Measurements from ENCODE around the gene PDZD4. TPM values are rescaled to one million over a fixed set of nuclear protein-coding genes. Genes with fewer than 3 reads are reported as not detected.

PDZD4 gene
- total RNA-seq, 5 donors from 2014 or later (not counting 1 experiment from before 2014, with no cell fraction given), result 3.7 to 51.3 (median 9.0) TPM

DNA sequence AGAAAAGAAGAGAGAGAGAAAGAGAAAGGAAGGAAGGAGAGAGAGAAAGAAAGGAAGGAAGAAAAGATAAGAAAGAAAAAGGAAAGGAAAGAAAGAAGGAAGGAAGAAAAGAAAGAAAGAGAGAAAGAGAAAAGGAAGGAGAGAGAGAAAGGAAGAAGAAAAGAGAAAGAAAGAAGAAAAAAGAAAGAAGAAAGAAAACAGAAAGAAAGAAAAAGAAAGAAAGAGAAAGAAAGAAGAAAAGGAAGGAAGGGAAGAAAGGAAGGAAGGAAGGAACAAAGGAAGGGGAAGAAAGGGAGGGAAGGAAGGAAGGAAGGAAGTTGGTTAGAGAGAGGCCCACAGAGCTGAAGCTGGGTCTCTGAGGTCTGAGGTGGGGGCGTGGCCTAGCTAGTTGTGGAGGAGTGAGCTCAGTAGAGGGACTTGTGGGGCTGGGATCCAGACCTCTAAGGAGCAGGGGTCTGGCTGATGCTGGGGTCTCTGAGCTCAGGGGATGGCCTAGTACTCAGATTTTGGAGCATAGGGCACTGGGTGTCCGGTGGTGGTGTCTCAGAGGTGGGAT, 27.1 kb upstream of the PDZD4 start:
- WGBS (ENCODE audit: insufficient coverage), result 69% methylated on average over 2 of the region's 2 CpGs
- CTCF ChIA-PET, result no interaction called here
- no peak overlapping the region for H3K4me3 Mint-ChIP-seq

DNA sequence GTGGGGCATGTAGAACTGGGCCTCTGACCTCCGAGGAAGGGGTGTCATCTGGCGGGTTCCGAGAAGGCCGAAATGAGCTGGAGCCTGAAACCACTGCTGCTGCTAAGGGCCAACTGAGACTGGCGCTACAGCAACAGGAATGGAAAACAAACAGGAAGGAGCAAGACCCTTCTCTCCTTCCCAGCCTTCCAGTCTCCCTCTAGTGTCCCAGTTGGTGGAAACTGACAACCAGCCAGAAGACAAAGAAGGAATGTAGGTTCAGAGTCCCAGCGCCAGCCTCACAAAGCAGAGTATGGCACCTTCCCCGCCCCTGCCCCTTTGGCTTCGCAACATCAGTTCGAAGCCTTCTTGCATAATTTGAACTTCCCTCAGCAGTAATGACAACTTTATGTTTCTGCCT, 24.4 kb upstream of the PDZD4 start:
- ChIA-PET POLR2A (no interaction called here), CTCF (no interaction called here)
- Mint-ChIP-seq H3K4me3 (no peak overlapping the region), H3K36me3 (no peaks in the 10 kb centered on the region), H3K9me3 (no peaks in the 10 kb centered on the region), H3K27ac (no peak overlapping the region), H3K27me3 (peaks cover 5 to 38% of the 10 kb centered on the region in 2 donors), H3K4me1 (peaks cover 9 to 13% (median 13%) of the 10 kb centered on the region in 3 donors)
- Histone ChIP-seq H3K9me3 (no peaks in the 10 kb centered on the region), H3K4me1 (ENCODE audit: control insufficient read depth in 1 of 2, extremely low read depth in 1 of 2, insufficient read depth in 2 of 2, low read length in 2 of 2) (peaks cover 7 to 13% of the 10 kb centered on the region in 2 experiments), H3K27ac (ENCODE audit: low read length) (no peak overlapping the region), H3K4me3 (ENCODE audit: control insufficient read depth in 1 of 2, extremely low read depth in 1 of 2, low read length in 1 of 2) (no peak overlapping the region), H3K27me3 (replicated peaks in 1 of 2; ENCODE audit: control insufficient read depth in 2 of 2, extremely low read depth in 1 of 2, insufficient read depth in 2 of 2, low read length in 1 of 2) (peaks cover 0 to 5% of the 10 kb centered on the region in 2 experiments), H3K36me3 (ENCODE audit: control insufficient read depth in 2 of 2, extremely low read depth in 1 of 2, insufficient read depth in 1 of 2, low read length in 1 of 2) (no peaks in the 10 kb centered on the region)
- no CpG with 5 or more reads among the region's 9 CpGs for WGBS (ENCODE audit: insufficient coverage)
- DNase-seq (no peak), ATAC-seq (replicated peaks in 1 of 4) (no peak)

More for the DNA sequence above, 27.1 kb upstream of the PDZD4 start:
- Histone ChIP-seq H3K4me1 (ENCODE audit: control insufficient read depth in 1 of 2, extremely low read depth in 1 of 2, insufficient read depth in 2 of 2, low read length in 2 of 2) (peaks cover 7 to 13% of the 10 kb centered on the region in 2 experiments), H3K9me3 (no peaks in the 10 kb centered on the region), H3K27me3 (replicated peaks in 1 of 2; ENCODE audit: control insufficient read depth in 2 of 2, extremely low read depth in 1 of 2, insufficient read depth in 2 of 2, low read length in 1 of 2) (peaks cover 0 to 5% of the 10 kb centered on the region in 2 experiments), H3K4me3 (ENCODE audit: control insufficient read depth in 1 of 2, extremely low read depth in 1 of 2, low read length in 1 of 2) (no peak overlapping the region), H3K36me3 (ENCODE audit: control insufficient read depth in 2 of 2, extremely low read depth in 1 of 2, insufficient read depth in 1 of 2, low read length in 1 of 2) (no peaks in the 10 kb centered on the region), H3K27ac (ENCODE audit: low read length) (no peak overlapping the region)
- Mint-ChIP-seq H3K27ac (no peak overlapping the region), H3K9me3 (no peaks in the 10 kb centered on the region), H3K4me1 (peaks cover 9 to 13% (median 13%) of the 10 kb centered on the region in 3 donors), H3K36me3 (no peaks in the 10 kb centered on the region), H3K27me3 (peaks cover 2 to 31% of the 10 kb centered on the region in 2 donors)
- ATAC-seq (replicated peaks in 1 of 4) (no peak), DNase-seq (peak in 1 of 35 experiments; percentile 9)
- POLR2A ChIA-PET, result no interaction called here

DNA sequence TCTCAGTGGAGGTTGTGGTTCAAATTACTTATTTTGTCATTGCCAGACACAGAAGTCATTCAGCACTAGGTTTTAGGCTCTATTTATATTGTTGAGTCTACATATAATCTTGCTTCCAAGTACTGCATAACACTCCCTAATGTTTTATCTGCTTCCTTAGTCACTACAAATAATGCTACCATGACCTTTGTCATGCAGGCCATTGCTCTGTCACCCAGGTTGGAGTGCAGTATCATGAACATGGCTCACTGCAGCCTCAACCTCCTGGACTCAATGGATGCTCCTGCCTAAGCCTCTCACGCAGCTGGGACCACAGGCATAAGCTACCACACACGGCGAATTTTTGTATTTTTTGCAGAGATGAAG, 23.5 kb upstream of the PDZD4 start:
- no peak overlapping the region for H3K4me3 Mint-ChIP-seq
- POLR2A ChIA-PET, result no interaction called here
- no peak overlapping the region for H3K27ac Mint-ChIP-seq
- ATAC-seq (replicated peaks in 1 of 4) (no peak), DNase-seq (no peak)
- Histone ChIP-seq H3K27ac (ENCODE audit: low read length) (no peak overlapping the region), H3K36me3 (ENCODE audit: control insufficient read depth in 2 of 2, extremely low read depth in 1 of 2, insufficient read depth in 1 of 2, low read length in 1 of 2) (no peaks in the 10 kb centered on the region), H3K27me3 (replicated peaks in 1 of 2; ENCODE audit: control insufficient read depth in 2 of 2, extremely low read depth in 1 of 2, insufficient read depth in 2 of 2, low read length in 1 of 2) (peaks cover 0 to 5% of the 10 kb centered on the region in 2 experiments), H3K9me3 (no peaks in the 10 kb centered on the region), H3K4me3 (ENCODE audit: control insufficient read depth in 1 of 2, extremely low read depth in 1 of 2, low read length in 1 of 2) (no peak overlapping the region), H3K4me1 (ENCODE audit: control insufficient read depth in 1 of 2, extremely low read depth in 1 of 2, insufficient read depth in 2 of 2, low read length in 2 of 2) (peaks cover 7 to 13% of the 10 kb centered on the region in 2 experiments)
- CTCF ChIA-PET, result interaction anchor here in 1 of 2 donors (0.6 kb wide), 1 partner anchor 18 kb away, joined by 4 read pairs; no protein-coding TSS in a partner anchor
- WGBS (ENCODE audit: insufficient coverage), result 75% methylated on average over 2 of the region's 3 CpGs
- H3K27me3 Mint-ChIP-seq, result peaks cover 5 to 32% of the 10 kb centered on the region in 2 donors
- no peaks in the 10 kb centered on the region for H3K9me3 Mint-ChIP-seq
- H3K36me3 Mint-ChIP-seq, result no peaks in the 10 kb centered on the region
- peaks cover 9 to 13% (median 13%) of the 10 kb centered on the region in 3 donors for H3K4me1 Mint-ChIP-seq

DNA sequence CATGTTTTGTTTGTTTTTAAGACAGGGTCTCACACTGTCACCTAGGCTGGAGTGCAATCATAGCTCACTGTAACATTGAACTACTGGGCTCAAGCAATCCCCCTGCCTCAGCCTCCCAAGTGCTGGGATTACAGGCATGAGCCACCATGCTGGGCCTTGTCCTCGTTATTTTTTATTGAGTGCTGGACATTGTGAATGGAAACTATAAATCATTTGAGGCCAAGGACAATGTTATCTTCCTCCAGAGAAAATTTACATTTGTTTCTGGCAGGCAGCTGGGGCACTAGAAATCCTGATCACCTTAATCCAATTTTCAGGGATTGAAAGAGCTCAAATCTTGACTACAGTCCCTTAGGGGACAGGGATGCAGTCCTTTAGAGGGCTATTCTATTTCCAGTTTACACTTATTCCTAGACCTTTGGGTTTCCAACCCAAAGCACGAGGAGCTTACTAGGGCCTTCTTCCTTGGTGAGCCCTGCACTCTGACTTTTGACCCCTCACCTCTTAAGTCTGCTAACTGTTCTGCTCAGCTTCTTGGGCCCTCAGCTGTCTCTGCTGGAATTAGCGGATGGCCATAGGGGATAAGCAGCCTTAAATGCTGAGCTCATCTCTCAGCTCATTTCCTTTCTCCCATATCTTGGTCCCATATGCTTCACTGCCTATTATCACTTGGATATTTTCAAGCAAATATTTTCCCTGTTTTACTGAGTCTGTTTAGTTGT, 23.0 kb upstream of the PDZD4 start:
- ATAC-seq (replicated peaks in 1 of 4) (no peak), DNase-seq (no peak)
- Mint-ChIP-seq H3K4me3 (no peak overlapping the region), H3K27me3 (peaks cover 5 to 32% of the 10 kb centered on the region in 2 donors), H3K9me3 (no peaks in the 10 kb centered on the region), H3K27ac (no peak overlapping the region), H3K4me1 (peaks cover 9 to 13% (median 13%) of the 10 kb centered on the region in 3 donors), H3K36me3 (no peaks in the 10 kb centered on the region)
- WGBS (ENCODE audit: insufficient coverage), result no CpG with 5 or more reads among the region's 3 CpGs
- Histone ChIP-seq H3K4me3 (ENCODE audit: control insufficient read depth in 1 of 2, extremely low read depth in 1 of 2, low read length in 1 of 2) (no peak overlapping the region), H3K27me3 (replicated peaks in 1 of 2; ENCODE audit: control insufficient read depth in 2 of 2, extremely low read depth in 1 of 2, insufficient read depth in 2 of 2, low read length in 1 of 2) (peaks cover 0 to 5% of the 10 kb centered on the region in 2 experiments), H3K36me3 (ENCODE audit: control insufficient read depth in 2 of 2, extremely low read depth in 1 of 2, insufficient read depth in 1 of 2, low read length in 1 of 2) (no peaks in the 10 kb centered on the region), H3K27ac (ENCODE audit: low read length) (no peak overlapping the region), H3K9me3 (no peaks in the 10 kb centered on the region), H3K4me1 (ENCODE audit: control insufficient read depth in 1 of 2, extremely low read depth in 1 of 2, insufficient read depth in 2 of 2, low read length in 2 of 2) (peaks cover 7 to 13% of the 10 kb centered on the region in 2 experiments)
- ChIA-PET CTCF (interaction anchor here (0.6 kb wide), 2 partner anchors 11 to 18 kb away, joined by 4 to 8 read pairs; no protein-coding TSS in a partner anchor), POLR2A (interaction anchor here in 1 of 2 donors (0.5 kb wide), 1 partner anchor 122 kb away, joined by 3 read pairs; no protein-coding TSS in a partner anchor)

DNA sequence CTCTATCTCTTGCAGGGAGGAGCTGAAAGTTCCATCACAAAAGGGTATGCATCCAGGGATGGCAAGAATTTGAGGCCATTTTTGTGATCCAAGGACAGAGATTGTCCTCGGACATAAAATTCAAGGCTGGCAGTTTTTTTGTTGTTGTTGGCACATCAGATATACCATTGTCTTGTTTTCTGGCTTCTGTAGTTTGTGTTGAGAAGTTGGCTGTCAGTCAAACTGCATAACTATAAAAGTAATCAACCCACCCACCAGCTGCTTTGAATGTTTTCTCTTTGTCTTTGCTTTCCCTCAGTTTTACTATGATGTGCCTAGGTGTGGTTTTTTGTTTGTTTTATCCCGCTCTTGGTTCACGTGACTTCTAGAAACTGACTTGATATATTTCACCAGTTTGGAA, 21.6 kb upstream of the PDZD4 start:
- H3K36me3 ChIP-seq (ENCODE audit: control insufficient read depth in 2 of 2, extremely low read depth in 1 of 2, insufficient read depth in 1 of 2, low read length in 1 of 2), result no peaks in the 10 kb centered on the region
- H3K27me3 Mint-ChIP-seq, result peaks cover 5 to 40% of the 10 kb centered on the region in 2 donors
- no CpG with 5 or more reads among the region's 3 CpGs for WGBS (ENCODE audit: insufficient coverage)
- CTCF ChIA-PET, result interaction anchor here in 1 of 2 donors (0.6 kb wide), 1 partner anchor 313 kb away, joined by 5 read pairs; no protein-coding TSS in a partner anchor
- no peaks in the 10 kb centered on the region for H3K36me3 Mint-ChIP-seq
- H3K9me3 Mint-ChIP-seq, result no peaks in the 10 kb centered on the region
- no peak overlapping the region for H3K4me3 Mint-ChIP-seq
- peaks cover 3 to 7% (median 4%) of the 10 kb centered on the region in 3 donors for H3K4me1 Mint-ChIP-seq
- POLR2A ChIA-PET, result no interaction called here
- DNase-seq, result no peak
- no peak overlapping the region for H3K27ac Mint-ChIP-seq
- ATAC-seq (replicated peaks in 1 of 4), result no peak
- peaks cover 3 to 5% of the 10 kb centered on the region in 2 experiments for H3K27me3 ChIP-seq (replicated peaks in 1 of 2; ENCODE audit: control insufficient read depth in 2 of 2, extremely low read depth in 1 of 2, insufficient read depth in 2 of 2, low read length in 1 of 2)
- no peak overlapping the region for H3K4me3 ChIP-seq (ENCODE audit: control insufficient read depth in 1 of 2, extremely low read depth in 1 of 2, low read length in 1 of 2)
- H3K4me1 ChIP-seq (ENCODE audit: control insufficient read depth in 1 of 2, extremely low read depth in 1 of 2, insufficient read depth in 2 of 2, low read length in 2 of 2), result peaks cover 2 to 7% of the 10 kb centered on the region in 2 experiments
- H3K27ac ChIP-seq (ENCODE audit: low read length), result no peak overlapping the region
- no peaks in the 10 kb centered on the region for H3K9me3 ChIP-seq

DNA sequence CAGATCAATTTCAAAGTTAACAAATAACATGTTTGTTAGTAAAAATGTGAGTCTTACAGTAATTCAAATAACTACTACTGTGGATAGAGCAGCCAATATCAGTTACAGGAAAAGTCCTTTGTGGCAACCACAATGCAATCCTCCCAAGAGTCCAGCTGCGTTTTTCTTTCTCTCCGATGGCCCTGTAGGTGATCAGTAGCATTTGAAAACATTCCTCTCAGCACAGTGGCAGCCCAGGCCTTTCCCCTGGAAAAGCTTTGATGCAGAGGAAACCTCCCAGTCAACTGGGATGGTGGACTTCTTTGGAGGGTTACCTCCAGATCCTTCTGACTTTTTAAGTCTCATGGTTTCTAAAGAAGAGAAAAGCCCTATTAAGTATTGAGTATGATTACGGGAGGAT, 18.0 kb upstream of the PDZD4 start:
- Histone ChIP-seq H3K4me1 (ENCODE audit: control insufficient read depth in 1 of 2, extremely low read depth in 1 of 2, insufficient read depth in 2 of 2, low read length in 2 of 2) (no peaks in the 10 kb centered on the region), H3K9me3 (no peaks in the 10 kb centered on the region), H3K36me3 (ENCODE audit: control insufficient read depth in 2 of 2, extremely low read depth in 1 of 2, insufficient read depth in 1 of 2, low read length in 1 of 2) (no peaks in the 10 kb centered on the region), H3K27ac (ENCODE audit: low read length) (no peak overlapping the region), H3K27me3 (replicated peaks in 1 of 2; ENCODE audit: control insufficient read depth in 2 of 2, extremely low read depth in 1 of 2, insufficient read depth in 2 of 2, low read length in 1 of 2) (peaks cover 3 to 9% of the 10 kb centered on the region in 2 experiments), H3K4me3 (ENCODE audit: control insufficient read depth in 1 of 2, extremely low read depth in 1 of 2, low read length in 1 of 2) (no peak overlapping the region)
- H3K9me3 Mint-ChIP-seq, result no peaks in the 10 kb centered on the region
- H3K27me3 Mint-ChIP-seq, result peaks cover 6 to 31% of the 10 kb centered on the region in 2 donors
- WGBS (ENCODE audit: insufficient coverage), result no CpG with 5 or more reads among the region's 3 CpGs
- DNase-seq (no peak), ATAC-seq (replicated peaks in 1 of 4) (no peak)
- no peaks in the 10 kb centered on the region for H3K36me3 Mint-ChIP-seq
- no peak overlapping the region for H3K27ac Mint-ChIP-seq
- ChIA-PET CTCF (no interaction called here), POLR2A (no interaction called here)
- H3K4me3 Mint-ChIP-seq, result no peak overlapping the region
- no peaks in the 10 kb centered on the region for H3K4me1 Mint-ChIP-seq
